NCI-H524 treated with DMSO at 0.1 percent for 48 hours (cell line): ENCODE measurements around the gene CCDC71.

Experiments
- DNase-seq: peaks from one replicate; lab custom pipeline; 2025; lab: John Stamatoyannopoulos, UW

Gene CCDC71

GRCh38 chr3:49131576-49131975, 34.6 kb downstream of the CCDC71 start:
- no peak for DNase-seq

GRCh38 chr3:49131040-49131439, 35.1 kb downstream of the CCDC71 start:
- no peak for DNase-seq

GRCh38 chr3:49124991-49125670, 41.0 kb downstream of the CCDC71 start:
- DNase-seq: no peak

GRCh38 chr3:49124203-49124602, 41.9 kb downstream of the CCDC71 start:
- no peak for DNase-seq

- DNase-seq: no peak
These were observed 42.4 kb downstream of the CCDC71 start for GRCh38 chr3:49123687-49124086.

GRCh38 chr3:49122886-49123545, 43.1 kb downstream of the CCDC71 start:
- no peak for DNase-seq

GRCh38 chr3:49122451-49122850, 43.7 kb downstream of the CCDC71 start:
- no peak for DNase-seq

GRCh38 chr3:49122022-49122421, 44.1 kb downstream of the CCDC71 start:
- no peak for DNase-seq

GRCh38 chr3:49121132-49121736, 44.9 kb downstream of the CCDC71 start:
- DNase-seq: no peak

GRCh38 chr3:49120438-49121131, 45.5 kb downstream of the CCDC71 start, which contains the start of gene USP19:
USP19 (minus strand) TSS chr3:49120823; CDS start chr3:49119145, 1,678 bp downstream.
- peak; percentile 43 for DNase-seq

- DNase-seq: no peak
These were observed 46.1 kb downstream of the CCDC71 start for GRCh38 chr3:49120096-49120437.

GRCh38 chr3:49119439-49119838, 46.7 kb downstream of the CCDC71 start:
- DNase-seq: no peak

- DNase-seq: no peak
These were observed 47.1 kb downstream of the CCDC71 start for GRCh38 chr3:49119036-49119435.
